Renal cortical epithelial cell (primary cell): ENCODE measurements around the gene RASSF8. TPM values are rescaled to one million over a fixed set of nuclear protein-coding genes. Genes with fewer than 3 reads are reported as not detected.
A peak's percentile ranks its signal among the peaks of the same experiment; 100 is the strongest.

Experiments used
- DNase-seq: peaks from one replicate; pipeline ENCODE4 v3.0.0-alpha.2; 2011; ENCODE audit warnings: low read depth
- total RNA-seq: library from RNA; depleted of rRNA; stranded (reverse); fragments of >200 nt; gene quantifications from 2 replicates; pipeline ENCODE4 v1.2.3, GENCODE V29; 2014

The RASSF8 gene
- total RNA-seq, 1 donor from 2014 or later = 68.5 TPM

DNA sequence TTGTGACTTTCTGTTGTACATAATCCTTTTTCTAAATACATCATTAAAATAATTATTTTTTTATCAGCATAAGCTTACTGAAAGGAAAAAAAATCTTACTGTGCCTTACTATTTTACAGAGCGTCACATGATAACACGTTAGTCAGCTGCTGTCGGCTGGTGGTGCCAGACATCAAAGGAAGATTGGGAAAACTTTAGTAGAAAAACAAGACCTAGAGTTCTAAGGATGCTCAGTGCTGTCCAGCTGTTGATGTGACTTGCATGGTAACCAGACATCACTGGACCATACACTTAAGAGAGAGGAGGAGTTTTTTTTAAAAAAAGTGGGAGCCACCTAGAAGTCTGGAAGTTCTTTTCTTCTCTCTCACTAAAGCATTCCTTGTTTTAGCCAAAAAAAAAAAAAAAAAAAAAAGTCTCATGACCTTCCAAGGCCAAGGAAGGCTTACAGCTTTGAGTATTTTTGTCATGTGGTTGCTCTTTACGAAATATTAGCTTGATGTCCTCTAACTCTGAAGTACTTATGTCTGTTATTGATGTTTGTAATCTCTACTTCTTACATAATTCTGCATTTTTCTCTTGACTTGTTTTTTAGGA lies 4.5 kb downstream of the RASSF8 start:
- DNase-seq = no peak

GRCh38 chr12:25965682-25966081 lies 7.2 kb downstream of the RASSF8 start:
- no peak for DNase-seq

GRCh38 chr12:25970082-25970481 lies 11.6 kb downstream of the RASSF8 start:
- peak; percentile 33 for DNase-seq

DNA sequence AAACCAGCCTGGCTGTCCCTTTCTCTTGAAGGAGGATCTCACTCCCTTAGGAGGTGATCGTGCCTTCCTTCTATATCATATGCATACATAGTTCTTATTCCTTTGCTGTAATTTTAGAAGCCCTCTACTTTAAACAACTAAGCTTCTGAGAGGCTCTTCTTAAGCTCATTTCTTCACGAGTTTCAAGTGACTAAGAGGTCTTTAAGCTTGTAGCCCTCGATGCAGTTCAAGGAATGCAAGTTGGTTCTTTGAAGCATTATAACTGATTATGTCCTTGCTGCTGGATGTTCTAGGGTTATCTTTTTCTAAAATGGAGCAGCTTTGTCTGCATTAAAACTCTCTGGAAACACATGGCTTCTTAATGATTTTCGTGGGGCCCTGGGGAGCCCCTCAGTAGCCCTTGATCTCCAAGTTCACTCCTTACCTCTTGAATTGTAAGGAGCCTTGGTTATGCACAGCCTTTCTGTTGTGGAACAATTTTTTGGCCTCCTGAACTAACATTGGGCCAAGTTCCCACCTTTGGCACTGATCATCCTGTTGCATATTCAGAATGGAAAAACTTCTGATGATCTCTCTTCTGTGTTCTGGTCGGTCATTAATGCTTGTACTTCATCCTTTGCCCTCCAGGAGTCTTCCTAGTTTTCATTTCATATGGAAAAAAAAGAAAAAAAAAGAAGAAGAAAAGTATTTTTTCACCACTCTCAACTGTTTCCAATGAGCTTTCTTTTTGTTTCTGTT lies 12.6 kb downstream of the RASSF8 start:
- DNase-seq = no peak

DNA sequence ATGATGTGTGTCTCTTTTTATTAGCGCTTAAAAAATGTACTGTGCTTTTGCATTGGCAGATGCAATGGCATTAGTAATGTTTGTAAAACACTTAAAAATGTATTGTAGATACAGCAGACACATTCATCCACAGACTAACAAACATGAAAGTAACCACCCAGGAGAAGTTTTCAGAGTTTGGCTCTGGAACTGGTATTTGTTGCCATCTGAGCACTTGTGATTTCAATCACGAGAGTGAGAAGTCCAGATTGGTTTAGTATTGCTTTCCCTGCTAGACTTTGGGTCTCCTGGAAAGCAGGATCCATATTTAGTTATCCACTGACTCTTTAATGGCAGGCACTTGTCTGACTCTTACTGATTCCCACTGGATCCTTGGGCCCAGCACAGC lies 13.2 kb downstream of the RASSF8 start:
- no peak for DNase-seq

DNA sequence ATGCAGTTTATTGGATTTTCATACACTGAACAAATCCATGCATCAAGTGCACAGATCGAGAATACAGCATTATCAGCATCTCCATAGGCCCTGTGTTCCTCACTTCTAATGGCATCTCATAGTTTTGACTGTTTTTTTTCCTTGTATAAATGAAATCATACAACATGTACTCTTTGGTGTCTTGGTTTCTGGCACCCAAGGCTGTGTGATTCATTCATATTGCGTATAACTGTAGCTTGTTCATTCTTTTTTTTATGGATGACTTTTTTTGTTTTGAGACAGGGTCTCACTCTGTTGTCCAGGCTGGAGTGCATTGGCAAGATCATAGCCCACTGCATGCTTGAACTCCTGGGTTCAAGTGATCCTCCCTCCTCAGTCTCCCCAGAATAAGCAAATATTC lies 14.3 kb downstream of the RASSF8 start:
- no peak for DNase-seq

GRCh38 chr12:25975179-25975578 lies 16.7 kb downstream of the RASSF8 start:
- DNase-seq = no peak

GRCh38 chr12:25975682-25976081 lies 17.2 kb downstream of the RASSF8 start:
- DNase-seq = no peak

GRCh38 chr12:25976289-25976688 lies 17.8 kb downstream of the RASSF8 start:
- DNase-seq = no peak

GRCh38 chr12:25977047-25977446 lies 18.6 kb downstream of the RASSF8 start:
- peak; percentile 94 for DNase-seq

DNA sequence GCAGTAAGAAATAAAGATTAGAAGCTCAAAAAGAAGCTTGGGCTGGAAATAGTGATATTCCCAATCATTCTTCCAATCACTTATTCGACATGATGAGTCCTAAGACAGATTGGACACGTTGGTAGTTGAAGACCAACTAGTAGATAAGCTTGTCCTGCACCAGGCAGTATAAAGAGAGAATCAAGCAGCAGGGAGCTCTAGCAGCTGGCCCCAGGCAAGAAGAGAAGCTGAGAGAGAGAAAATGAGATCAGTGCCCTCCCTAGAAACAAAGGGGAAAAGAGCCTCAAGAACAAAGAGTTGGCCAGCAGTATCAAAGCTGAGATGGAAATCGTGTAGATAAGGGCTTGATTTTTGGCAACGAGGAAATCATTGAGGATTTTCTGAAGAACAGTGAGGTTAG lies 20.6 kb downstream of the RASSF8 start:
- DNase-seq = no peak

DNA sequence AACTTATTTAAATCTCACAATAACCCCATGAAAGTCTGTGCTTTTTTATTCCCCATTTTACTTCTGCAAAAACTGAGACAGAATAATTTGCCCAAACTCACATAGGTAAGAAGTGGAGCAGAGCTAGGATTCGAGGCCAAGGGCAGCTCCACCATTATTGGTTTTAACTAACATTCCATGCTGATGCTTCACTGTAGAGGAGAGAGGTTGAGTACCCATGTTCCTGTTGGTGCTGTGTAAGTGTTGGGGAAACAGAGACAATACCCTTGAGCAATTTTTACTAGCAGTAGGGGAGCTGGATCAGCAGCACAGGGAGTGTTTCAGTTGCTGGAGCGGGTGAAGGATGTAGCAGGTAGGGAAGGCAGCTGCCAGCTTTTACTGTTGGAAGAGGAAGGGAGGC lies 21.1 kb downstream of the RASSF8 start:
- peak; percentile 69 for DNase-seq

DNA sequence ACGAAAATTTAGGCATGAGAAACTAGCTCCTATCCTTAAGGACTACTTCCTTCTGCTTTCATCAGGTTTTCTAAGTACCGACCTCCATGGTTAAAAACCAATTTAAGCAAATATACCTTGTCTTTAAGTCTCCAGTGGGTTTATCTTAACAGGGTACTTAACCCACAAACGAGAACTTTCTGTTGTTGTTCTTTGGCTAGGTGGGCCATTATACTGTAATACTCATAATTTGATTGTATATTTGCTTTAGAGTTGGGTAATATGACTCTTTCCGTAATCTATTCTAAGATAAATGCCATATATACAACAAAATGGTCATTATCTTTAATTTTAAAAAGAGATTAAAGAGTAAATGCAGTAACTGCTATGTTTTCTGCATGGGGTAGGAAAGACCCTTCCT lies 21.6 kb downstream of the RASSF8 start:
- DNase-seq = no peak

DNA sequence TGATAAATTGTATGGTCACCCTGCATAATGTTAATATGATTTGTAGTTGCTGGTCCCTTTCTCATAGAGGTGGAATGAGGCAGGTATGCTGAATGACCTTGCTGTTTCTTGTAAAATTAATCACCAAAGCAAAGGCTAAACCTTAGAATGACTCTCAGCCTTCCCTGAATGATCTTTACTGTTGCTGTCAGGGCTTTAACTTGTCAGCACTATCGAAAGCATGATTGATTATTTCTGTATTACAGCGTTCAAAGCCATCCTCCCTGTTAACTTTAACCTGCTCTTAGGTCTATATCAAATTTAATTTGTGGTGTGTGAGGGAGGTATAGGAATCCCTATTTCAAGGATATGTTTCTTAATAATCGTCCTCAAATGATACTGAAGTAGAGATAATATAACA lies 23.1 kb downstream of the RASSF8 start:
- DNase-seq = no peak

DNA sequence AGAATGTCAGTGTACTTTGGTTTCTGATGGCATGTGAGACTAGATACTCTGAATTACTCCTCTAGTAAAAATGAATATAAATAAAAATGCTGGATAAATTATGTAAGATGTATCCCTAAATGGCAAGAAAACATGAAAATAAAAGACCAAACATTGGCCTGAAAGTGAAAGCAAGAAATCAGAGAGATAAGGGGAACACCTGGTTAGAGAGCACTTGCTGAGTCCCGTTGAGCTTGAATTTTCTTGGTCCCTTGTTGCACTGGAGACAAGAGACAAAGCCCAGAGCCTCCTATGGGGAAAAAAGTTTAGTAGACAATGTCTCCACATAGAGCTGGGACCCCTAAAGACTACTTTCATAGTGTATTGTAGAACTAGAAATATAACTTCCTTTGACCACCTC lies 23.9 kb downstream of the RASSF8 start:
- DNase-seq = no peak

DNA sequence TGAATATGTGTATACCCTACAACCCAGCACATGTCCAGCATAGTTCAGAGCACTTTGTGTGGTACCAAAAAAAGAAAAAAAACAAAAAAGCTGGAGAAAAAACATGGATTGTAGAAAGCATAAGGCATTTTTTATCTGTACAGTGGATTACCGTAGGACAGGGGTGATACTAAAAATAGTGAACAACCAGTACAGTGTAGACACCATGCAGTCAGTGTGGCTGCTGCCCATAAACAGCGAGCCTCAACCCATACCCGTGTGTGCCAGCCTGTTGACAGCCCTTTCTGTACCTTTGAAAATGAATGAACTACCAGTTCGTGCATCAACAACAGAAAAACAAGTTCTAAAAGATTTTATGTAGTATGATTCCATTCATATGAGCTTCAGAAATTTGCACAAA lies 25.1 kb downstream of the RASSF8 start:
- no peak for DNase-seq

- DNase-seq = no peak
Observed at GRCh38 chr12:25984759-25985158, 26.3 kb downstream of the RASSF8 start.

GRCh38 chr12:25985316-25986175 lies 27.1 kb downstream of the RASSF8 start:
- DNase-seq = peak; percentile 43

DNA sequence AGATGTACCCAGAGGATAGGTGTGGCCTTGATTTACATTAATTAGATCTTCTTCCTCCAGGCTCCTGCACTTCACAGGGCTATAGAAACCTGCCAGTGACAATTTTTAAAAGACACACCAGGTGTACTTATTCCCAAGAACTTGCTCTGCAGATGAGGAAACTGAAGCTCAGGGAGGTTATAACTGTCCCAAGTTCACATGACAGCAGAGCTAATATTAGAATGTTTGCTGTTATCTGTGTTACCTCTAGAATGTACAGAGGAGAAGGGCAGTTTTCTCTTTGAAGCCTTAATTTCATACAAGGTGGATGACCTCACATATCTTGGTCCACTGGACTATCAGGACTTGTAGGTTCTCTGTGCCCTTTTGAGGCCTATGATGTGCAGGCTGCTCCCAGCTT lies 27.7 kb downstream of the RASSF8 start:
- DNase-seq = no peak

- no peak for DNase-seq
Observed at GRCh38 chr12:25988505-25988904, 30.0 kb downstream of the RASSF8 start.

GRCh38 chr12:25990495-25990894 lies 32.0 kb downstream of the RASSF8 start:
- DNase-seq = no peak

DNA sequence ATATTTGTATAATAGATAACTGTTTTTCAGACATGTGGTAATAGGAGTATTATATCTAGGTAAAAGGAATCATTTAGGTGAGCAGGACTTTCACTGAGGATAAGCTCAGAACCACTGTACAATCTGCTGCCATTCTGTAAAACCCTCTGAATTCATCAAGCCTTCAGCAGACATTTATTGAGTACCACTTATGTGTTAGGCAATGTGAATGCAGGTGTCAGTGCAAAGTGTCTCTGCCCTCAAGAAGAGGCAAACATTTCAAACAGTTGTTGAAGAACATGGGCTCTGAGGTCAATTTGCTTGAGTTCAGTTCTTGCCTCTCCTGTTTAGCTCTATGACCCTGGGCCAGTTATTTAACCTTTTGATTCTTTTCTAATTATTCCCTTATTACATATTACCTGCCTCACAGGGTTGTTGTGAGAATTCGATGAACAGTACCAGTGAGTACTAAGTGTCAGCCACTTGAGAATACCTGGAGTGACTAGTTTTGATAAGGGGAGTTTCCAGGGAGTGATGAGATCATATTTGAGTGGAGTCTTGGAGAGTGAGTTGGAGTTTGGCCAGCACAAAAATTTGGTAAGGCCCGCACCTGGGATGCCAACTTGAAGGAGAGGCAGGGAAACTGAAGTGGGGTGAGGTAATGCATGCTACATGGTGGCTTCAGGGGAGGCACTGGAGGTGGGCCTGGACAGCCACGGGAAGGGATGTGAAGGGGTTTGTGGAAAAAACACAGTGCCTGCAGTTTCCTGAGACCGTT lies 33.7 kb downstream of the RASSF8 start:
- DNase-seq = peak; percentile 46
